CD4-positive, alpha-beta T cell treated with Interleukin-10 for 1 hour (primary cell): ENCODE measurements around the gene SOX18.

Experiments used
- DNase-seq: peaks from one replicate; pipeline ENCODE4 v3.0.0-alpha.2; 2020

SOX18 gene

DNA sequence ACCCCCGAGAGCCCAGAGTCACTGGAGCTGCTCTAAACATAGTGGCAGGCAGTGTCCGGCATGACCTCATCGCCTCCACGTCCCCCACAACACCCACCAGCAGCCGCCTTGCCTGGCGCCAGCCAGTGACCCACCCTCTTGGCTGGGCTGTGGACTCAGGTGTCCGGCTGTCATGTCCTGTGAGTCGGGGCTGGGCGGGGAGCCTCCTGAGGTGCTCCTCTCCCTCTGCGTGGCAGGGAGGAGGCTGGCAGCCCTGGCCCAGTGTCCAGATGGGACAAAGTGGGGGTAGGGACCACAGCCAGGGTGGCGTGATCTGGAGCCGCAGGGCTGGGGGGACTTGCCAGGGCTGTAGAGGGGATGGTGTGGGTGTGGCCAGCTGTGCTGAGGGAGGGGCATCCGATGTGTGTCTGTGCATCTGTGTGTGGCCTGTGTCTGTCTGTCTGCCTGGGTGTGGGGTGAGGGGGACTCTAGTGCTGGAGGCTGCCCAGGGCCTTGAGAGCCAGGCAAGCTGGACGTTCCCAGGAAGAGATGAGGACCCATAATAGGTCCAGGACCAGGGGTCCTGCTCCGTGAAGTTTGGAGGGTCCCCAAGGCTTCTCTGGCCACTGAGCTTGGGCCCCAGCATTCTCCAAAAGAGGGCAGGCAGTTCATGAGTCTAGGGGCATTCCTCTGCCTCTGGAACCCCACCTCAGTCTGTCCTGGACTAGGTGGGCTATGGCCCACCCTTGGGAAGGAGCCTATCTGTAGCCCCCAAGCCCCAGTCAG lies 2.3 kb upstream of the SOX18 start:
- no peak for DNase-seq

DNA sequence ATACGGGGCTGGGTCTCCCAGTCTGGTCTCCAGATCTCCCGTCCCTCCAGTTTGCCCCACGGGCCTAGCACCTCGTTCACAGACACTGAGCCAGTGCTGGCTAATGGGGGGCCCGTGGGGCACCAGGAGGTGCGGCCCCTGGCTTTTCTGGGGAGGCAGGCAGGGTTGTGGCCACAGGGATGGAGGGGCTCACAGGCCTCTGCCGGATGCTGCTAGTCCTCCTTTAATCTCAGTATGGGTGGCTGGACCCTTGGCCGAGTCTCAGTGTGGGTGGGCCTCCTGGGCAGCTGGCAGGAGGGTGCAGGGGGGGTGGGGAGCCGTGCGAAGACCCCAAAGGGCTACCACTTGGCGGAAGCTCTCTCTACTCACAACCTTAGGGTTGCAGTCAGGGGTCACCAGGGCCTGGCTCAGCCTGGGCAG lies 1.6 kb upstream of the SOX18 start:
- no peak for DNase-seq

DNA sequence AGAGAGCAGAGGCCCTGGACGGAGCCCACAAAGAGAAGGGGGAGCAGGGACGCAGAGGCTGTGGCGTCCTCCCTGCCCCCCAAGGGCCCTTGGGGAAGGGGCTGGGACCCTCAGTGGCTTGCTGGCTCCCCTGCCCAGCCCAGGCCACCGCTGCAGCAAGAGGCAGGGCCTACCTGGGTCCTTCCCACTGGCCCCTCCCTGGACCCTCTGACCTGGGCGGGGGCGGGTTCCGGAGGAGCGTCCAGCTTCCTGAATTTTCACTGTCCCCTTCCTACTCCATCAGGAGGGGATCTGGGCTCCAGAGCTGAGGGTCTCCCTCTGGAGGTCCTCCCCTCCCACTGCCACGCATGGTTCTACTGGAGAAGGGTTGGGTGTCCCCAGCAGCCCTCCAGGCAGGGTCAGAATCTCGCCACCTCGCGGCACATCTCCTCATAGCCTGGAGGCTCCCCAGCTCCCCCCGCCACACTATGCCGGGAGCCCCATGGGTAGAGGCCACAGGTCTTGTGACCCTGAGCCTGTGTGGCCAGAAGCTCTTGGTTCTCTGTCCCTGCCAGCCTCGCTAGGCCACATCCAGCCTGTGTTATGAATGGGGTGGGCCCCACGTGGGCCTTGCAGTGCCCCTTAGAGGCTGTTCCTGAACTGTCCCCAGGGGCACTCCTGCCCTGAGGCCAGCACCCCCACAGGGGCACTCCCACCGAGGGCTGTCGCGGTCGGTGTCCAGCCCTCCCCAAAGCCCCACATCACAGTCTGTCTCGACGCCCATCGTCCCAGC lies 1.0 kb upstream of the SOX18 start:
- no peak for DNase-seq

DNA sequence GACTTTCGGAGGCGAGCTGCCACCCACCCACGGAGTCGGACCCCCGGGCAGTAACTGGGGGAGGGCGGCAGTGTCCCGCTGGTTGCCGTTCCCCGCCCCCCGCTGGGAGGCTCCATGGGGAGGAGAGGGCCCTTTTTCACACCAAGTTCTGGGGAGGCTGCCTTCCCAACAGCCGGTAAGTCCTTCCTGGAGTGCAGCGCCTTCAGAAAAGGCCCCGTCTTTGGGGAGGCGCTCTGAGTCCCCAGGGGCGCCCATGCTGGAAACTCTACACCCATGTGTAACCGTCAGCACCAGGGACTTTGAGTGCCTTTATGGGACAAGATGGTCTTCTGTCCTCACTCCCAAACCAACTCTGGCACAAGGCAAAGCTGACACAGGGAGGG lies 430 bp upstream of the SOX18 start:
- DNase-seq = no peak

DNA sequence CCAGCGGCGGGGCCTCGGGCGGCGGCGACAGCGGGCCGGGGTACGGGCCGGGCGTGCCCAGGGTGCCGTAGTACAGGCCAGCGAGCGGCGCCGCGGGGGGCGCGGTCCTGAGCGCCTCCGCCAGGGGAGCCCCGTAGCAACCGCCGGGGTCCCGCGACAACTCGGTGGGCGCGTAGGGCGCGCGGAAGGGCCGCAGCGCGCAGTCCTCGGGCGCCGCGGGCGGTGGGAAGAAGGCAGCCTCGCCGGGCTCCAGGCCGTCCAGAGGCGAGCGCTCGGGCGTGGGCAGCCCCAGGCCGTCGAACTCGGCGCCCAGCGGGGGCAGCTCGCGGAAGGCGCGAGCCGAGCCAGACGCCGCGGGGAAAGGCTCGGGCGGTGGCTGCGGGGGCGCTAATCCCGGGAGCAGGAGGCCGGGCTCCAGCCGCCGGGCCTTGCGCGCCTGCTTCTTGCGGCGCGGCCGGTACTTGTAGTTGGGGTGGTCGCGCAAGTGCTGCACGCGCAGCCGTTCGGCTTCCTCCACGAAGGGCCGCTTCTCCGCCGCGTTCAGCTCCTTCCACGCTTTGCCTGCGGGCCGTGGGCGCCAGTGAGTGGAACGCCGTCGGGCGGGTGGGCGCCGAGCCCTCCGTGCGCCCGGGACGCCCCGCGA lies 916 bp downstream of the SOX18 start:
- no peak for DNase-seq

DNA sequence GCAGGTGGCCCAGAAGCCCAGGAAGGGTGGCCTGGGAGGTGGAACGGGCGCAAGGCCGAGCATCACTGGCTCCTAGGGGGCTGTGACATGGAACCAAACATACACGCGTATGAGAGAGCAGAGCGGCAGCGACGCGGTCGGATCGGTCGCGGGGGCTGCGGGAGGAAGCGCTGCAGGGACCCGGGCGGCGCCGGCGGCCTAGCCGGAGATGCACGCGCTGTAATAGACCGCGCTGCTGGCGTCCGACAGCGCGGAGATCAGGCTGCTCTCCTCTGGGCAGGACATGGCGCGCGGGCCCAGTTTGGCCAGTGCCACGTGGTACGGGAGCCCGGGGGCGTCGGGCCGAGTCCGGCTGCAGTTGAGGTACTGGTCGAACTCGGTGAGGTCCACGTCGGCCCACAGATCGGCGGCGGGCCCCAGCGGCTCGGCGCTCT lies 1.5 kb downstream of the SOX18 start:
- no peak for DNase-seq

DNA sequence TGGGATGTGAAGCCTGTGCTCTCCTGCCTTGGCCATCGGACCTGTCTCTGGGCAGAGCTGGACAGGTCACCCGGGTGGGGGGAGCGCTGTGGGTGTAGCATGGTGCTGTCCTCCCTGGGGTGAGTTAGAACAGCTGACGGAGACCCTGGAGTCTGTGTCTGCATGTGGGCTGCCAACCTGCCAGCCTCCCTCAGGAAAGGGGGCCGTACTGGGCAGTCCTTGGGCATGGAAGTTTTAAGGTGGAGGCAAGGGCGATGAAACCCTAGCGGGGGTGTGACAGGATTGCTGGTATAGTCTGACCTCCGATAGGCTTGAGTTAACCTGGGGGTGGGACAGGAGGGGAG lies 2.4 kb downstream of the SOX18 start:
- no peak for DNase-seq

DNA sequence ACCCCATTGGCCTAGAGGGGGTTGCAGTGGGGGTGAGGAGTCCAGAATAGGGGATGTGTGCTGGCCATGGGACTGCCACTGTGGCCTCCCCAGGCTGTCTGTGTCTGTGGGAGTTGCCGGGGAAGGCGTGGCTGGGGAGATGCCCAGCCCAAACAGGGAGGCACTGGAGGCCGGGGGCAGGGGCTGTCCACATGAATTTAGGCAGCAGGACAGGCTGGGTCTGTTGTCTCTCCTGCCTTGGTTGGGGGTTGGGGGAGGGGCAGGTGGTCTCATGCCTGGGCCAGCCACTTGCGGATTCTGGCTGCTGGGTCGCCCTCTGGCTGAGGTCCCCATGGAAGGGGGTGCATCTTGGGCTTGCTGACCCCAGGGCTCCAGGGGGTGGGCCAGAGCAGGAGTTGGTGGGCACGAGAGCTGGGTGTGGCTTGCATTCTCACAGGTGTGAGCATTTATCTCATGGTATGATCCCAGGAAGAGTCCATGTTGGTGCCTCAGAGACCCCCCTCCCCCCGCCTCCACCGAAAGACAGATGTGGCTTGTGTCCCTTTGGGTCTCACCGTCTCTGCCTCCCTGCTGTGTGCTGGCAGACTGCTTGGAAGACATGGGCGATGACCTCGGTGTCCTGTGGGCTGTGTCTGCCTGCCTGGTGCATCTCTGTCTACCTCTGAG lies 4.0 kb downstream of the SOX18 start:
- no peak for DNase-seq

DNA sequence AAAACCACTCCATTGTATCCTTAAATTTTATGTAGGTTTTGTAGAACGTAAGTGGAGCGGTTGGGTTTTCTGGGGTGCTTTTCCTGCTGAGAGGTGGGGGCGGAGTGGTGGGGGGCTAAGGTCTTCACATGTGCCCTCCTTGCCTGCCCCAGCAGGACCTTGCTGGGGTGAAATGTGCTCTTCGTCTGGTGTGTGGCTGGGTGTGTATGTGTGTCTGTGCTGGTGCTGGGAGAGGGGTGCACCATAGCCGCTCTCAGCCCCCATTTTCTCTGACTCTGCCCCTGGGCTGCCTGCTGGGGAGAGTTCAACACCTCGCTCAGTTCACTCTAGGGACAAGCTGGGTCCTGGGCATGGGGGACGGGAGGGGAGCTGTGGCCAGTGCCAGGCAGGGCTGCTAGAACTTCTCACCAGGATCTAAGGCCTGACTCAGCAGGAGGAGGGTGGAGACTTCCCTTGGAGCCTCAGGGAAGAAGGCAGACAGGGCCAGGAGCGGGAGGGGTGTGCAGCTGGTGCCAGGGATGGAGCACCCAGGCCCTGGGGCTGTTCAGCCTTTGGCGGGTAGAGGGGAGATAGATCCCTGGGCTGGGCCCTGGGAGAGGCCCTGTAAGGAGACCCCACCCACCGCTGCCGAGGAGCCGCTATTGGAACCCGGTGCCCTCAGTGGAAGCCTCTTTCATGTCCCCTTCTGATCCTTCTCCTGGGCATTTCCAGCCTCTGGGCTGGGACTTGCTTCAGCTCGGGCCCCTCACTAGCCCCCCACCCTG lies 4.8 kb downstream of the SOX18 start:
- no peak for DNase-seq

DNA sequence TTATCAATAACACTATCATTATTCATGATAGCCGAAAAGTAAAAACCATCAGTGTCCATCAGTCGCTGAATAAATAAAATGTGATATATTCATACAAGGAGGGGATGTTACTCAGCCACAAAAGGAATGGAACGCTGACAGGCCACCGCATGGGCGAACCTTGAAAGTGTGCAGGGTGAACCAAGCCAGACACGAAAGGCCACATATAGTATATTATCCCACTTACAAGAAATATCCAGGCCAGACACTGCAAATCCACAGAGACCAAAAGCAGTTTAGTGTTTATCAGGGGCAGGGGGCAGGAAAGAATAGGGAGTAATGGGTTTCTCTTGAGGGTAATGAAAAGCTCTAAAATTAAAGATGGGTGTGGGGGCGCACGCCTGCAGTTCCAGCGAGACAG lies 5.7 kb downstream of the SOX18 start:
- DNase-seq = no peak

DNA sequence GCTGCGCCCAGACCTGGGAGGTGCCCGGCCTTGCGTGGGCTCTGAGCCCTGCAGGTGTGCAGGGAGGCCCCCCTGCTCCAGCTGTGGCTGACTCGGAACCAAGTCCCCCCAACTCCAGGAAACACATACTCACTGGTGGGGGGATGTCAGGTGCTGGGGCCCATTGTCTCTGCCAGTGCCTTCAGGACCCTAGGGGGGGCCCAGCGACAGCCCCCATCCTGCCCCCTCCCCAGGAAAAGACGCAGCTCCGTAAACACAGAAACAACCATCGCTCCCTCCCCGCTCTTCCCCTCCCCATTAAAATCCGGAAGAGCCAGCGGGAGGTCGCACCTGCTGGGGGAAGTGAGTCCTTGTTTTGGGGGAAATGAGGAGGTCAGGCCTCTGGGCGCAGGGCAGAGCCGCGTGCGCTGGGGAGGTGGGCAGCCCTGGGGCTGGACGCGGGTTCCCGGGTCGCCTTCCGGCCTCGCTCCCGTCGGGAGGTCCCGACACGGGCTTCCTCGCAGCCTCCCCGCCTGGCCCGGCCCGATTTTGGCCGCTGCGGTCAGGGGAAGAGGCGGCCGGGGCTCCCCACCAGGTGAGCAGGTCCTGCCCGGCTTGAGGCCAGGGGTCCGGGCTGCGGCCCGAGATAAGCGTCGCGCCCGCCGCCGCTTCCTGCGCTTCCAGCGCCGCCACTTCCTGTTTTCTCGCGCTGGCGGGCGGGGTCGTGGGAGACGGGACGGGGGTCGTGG lies 7.2 kb downstream of the SOX18 start:
- DNase-seq = no peak

DNA sequence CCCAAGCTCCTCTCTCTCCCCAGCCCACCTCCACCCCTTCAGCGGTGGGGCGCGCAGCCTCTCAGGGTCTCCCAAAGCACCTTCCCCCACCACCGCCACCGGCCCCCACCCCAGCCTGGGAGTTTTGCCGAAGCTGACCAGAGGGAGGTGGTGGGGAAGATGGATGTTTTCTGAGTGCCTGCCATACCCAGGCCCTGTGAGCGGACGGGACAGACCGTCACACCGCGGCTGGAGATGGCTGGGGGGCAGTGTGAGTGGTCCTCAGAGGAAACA lies 7.7 kb downstream of the SOX18 start:
- no peak for DNase-seq

DNA sequence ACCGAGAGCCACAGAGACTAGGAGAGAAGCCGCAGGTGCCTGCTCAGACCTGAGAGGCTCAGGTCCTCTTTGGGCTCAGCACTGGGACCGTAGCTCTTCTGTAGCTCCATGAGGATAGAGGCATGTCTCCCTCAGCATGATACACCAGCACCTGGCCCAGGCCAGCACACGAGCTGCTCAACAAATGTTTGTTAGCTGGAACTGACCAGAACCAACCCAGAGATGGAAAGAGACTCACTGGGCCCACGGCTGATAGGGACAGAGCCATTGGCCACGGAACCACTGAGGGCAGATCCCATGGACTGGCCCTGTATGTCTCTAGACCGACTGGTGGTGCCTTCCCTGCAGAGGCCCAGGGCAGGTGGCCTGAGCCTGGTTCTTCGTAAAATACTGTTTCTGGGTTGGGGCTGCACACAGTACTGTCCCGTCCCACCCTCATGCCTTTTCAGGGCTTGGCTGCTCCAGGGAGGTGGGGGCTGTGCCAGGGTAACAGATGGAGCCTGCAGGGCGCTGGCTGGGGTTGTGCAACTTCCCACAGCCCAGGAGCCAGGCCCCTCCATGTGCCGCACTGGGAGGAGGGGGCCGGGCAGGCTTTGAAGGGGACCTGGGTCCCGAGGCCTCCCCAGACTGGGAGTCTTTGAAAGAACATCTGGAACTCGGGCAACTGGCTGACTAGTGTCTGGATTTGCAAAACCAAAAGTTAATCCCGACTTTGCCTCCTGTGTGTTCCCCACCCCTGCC lies 8.2 kb downstream of the SOX18 start:
- no peak for DNase-seq

DNA sequence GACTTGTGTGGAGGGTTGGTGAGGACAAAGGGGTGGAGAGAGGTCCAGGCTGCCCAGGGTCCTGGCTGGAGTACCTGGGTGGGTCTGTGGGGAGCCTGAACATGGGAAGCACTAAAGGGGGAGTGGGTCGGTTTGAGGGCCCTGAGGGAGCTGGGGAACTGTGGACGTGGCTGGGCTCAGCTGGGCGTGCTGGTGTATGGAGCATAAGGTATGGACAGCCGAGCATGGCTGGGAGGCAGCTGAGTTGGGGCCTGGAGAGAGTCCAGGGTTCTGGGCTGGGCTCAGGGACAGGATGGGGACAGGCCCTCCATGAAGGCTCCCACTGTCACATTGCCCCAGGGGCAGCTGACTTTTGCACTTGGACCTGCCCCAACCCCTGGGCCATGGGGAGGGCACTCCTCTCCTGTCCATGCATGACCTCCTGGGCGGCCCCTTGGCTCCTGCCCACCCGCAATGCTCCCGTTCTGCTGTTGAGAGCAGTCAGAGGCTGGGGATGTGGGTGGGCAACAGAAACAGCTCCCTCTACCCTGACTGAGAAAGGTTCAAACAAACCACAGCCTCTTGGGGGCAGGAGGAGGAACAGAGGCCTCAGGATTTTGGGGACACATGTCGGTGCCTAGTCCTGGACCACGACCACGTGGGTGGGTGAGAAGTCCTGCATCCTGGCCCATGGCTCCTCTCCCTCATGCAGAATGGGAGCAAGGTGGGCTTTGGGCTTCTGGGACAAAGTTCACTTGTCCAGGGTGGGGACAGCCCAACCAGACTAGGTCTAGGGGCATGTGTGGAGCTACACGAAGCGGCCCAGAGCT lies 9.0 kb downstream of the SOX18 start:
- no peak for DNase-seq

DNA sequence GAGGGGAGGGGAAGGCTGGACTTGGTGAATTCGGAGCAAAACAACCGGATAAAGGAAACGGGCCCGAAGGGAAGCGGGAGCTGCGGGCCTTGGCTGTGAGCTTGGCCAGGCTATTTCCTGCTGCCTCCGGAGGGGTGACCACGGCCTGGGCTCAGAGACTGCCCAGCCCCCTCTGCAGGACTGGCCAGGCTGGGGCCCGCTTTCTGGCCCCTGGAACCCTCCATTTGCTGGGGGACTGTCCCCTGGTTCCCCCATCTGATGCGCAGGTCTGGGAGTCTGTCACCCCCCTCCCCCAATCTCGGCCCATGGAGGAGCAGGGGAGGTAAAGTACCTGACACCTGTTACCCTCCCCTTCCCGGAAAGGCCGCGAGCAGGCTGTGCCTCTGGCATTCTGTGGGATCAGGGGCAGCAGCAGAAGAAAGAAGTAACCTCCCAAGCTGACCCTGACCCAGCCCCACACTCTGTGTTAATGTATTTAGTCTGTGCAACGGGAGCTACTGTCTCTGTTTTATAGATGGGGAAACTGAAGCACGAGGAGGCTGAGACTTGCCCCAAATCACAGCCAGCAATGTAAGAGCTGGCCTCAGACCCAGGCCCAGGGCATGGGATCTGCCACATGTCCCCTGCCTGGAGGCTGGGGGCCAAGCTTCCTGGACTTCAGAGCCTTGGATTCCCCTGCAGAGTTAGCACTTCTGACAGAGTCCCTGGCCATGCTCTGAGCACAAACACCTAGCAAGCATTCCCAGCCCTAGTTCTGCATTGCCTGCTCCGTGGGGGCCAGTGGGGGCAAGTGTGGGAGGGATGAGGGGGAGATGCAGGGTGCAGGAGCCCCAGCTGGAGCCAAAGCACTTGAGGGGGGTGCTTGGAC lies 9.9 kb downstream of the SOX18 start:
- no peak for DNase-seq

DNA sequence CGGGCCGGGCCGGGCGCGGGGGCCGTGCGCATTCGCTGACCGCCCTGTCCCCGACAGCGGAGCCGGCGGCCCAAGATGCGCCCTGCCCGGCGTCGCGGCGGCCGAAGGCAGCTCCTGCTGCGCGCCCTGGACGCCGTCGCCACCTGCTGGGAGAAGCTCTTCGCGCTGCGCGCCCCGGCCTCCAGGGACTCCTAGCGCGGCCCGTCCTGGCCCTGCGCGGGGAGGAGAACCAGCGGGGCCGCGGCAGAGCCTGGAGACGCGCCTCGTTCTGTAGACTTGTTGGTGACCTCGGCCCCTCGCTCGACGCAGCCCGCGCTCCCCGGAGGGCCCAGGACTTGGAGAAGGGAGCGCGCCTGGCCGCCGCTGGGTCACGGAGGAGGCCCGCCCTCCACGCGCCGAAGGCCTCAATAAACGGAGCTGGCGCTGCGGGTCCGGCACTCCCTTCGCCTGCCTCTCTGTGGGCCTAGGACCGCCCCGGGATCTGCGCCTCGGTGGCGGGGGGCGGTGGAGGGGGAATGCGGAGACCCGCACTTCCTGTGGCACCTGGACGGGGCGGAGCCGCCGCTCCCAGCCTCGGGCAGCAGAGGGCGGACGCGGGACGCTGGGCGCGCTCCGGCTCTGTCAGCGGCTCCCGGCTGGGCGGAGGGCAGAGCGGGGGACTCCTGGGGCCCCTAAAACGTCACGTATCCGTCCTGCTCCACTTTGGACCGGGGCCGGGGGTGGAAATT lies 10.7 kb downstream of the SOX18 start:
- peak; percentile 79 for DNase-seq

DNA sequence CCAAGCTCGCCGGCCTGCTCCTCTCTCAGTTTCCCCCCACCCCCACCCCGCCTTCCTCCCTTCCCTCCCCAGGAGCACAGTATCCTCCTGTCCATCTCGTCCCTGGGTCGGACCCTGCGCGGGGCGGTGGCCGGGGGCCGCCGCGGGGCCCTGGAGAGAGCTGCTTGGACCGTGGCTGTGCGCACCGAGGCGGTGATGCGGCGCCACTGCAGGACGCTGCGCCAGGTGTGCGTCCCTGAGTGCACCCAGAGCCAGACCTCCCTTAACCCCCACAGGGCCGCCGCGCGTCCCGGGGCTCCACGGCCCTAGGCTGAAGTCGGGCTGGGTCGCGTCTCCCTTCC lies 11.2 kb downstream of the SOX18 start:
- DNase-seq = no peak

DNA sequence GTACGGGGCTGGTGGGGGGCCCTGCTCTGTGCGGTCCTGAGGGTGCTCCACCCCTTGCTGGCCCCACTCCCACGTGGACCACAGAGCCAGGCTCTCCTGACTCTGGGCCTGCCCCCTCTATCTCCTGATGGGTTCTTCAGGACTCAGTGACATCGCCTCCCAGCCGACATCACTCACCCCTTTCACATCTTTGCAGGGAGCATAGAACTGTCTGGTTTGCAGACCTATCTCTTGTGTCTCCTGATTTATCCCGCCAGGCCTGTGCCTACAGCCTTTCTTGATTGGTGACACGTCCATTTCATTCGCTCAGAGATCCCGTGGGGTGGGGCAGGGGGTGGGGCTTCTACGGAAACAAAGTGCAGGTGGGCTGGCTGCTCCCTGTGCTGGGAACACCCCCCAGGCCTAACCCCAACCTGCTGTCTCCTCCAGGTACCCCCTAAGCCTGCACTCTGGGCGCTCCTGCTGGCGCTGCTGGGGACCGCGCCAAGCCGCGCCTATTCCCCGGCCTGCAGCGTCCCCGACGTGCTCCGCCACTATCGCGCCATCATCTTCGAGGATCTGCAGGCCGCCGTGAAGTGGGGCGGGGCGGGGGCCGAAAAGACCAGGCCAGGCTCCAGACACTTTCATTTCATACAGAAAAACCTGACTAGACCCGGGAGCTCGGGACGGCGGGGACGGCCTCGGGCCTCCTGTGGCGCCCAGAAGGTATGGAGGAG lies 11.8 kb downstream of the SOX18 start:
- peak; percentile 9 for DNase-seq

DNA sequence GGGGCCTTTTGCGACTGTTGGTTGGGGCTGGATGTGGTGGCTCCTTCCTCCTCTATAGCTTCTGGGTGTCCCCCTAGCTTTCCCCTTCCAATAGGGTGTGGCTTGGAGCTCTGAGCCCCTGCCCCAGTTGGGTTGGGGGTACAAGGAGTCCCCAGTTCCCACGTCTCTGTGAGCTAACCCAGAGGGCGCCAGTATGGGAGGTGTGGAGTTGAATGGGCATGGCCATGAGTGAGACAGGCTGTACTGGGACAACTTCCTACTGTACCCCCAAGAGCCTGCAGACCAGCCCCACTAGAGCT lies 12.3 kb downstream of the SOX18 start:
- DNase-seq = no peak
